ENCODE measurements around the gene NCK2.

GRCh38 chr2:105777506-105778055 is 32.9 kb downstream of the NCK2 start:
- no peak for TF ChIP-seq CTCF (IDR thresholded peaks at IDR 0.05; ENCODE audit: low read length)
- no peak for TF ChIP-seq EZH2phosphoT487 (IDR thresholded peaks at IDR 0.05; ENCODE audit: low read length)
- no peak for TF ChIP-seq EZH2 (optimal IDR thresholded peaks at IDR 0.05; ENCODE audit: low read depth, low read length)

All from MM.1S (cell line).